Femur (tissue), 1 donor: ENCODE data around the gene APC2.
"Not testable (repeated sequence)": the region's sequence is repeated elsewhere in the genome, so short reads cannot be mapped to it uniquely, and the experiment has no call there.

Experiments used
- DNase-seq: peaks from one replicate; pipeline ENCODE4 v3.0.0-alpha.2; 2017

The APC2 gene

DNA sequence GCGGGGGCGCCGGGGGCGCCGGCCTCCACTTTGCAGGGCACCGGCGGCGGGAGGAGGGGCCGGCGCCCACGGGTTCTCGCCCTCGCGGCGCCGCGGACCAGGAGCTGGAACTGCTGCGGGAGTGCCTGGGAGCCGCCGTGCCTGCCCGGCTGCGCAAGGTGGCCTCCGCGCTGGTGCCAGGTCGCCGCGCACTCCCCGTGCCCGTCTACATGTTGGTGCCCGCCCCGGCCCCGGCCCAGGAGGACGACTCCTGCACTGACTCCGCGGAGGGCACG lies 17.2 kb downstream of the APC2 start:
- no peak for DNase-seq

DNA sequence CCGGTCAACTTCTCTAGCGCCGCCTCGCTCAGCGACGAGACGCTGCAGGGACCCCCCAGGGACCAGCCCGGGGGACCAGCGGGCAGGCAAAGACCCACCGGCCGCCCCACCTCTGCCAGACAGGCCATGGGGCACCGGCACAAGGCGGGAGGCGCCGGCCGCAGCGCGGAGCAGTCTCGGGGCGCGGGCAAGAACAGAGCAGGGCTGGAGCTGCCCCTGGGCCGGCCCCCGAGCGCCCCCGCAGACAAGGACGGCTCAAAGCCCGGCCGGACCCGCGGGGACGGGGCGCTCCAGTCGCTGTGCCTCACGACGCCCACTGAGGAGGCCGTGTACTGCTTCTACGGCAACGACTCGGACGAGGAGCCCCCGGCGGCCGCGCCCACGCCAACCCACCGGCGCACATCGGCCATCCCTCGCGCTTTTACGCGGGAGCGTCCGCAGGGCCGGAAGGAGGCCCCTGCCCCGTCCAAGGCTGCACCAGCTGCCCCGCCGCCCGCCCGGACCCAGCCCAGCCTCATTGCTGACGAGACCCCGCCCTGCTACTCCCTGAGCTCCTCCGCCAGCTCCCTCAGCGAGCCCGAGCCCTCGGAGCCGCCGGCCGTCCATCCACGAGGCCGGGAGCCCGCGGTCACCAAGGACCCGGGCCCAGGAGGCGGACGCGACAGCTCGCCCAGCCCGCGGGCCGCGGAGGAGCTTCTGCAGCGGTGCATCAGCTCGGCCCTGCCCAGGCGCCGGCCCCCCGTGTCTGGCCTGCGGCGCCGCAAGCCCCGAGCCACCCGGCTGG lies 17.8 kb downstream of the APC2 start:
- DNase-seq: no peak

DNA sequence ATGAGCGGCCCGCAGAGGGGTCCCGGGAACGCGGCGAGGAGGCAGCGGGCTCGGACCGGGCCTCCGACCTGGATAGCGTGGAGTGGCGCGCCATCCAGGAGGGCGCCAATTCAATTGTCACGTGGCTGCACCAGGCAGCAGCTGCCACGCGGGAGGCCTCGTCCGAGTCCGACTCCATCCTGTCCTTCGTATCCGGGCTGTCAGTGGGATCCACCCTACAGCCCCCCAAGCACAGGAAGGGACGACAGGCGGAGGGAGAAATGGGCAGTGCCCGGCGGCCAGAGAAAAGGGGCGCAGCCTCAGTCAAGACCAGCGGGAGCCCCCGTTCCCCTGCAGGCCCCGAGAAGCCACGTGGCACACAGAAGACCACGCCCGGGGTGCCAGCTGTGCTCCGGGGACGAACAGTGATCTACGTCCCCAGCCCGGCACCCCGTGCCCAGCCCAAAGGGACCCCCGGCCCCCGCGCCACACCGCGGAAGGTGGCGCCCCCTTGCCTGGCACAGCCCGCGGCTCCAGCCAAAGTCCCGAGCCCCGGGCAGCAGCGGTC lies 18.4 kb downstream of the APC2 start:
- DNase-seq: no peak

DNA sequence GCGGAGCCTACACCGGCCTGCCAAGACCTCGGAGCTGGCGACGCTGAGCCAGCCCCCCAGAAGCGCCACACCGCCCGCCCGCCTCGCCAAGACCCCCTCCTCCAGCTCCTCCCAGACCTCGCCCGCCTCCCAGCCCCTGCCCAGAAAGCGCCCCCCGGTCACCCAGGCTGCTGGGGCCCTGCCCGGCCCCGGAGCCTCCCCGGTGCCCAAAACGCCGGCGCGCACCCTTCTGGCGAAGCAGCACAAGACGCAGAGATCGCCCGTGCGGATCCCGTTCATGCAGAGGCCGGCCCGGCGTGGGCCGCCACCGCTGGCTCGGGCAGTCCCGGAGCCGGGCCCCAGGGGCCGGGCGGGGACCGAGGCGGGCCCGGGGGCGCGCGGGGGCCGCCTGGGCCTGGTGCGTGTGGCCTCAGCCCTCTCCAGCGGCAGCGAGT lies 18.9 kb downstream of the APC2 start:
- DNase-seq: no peak

DNA sequence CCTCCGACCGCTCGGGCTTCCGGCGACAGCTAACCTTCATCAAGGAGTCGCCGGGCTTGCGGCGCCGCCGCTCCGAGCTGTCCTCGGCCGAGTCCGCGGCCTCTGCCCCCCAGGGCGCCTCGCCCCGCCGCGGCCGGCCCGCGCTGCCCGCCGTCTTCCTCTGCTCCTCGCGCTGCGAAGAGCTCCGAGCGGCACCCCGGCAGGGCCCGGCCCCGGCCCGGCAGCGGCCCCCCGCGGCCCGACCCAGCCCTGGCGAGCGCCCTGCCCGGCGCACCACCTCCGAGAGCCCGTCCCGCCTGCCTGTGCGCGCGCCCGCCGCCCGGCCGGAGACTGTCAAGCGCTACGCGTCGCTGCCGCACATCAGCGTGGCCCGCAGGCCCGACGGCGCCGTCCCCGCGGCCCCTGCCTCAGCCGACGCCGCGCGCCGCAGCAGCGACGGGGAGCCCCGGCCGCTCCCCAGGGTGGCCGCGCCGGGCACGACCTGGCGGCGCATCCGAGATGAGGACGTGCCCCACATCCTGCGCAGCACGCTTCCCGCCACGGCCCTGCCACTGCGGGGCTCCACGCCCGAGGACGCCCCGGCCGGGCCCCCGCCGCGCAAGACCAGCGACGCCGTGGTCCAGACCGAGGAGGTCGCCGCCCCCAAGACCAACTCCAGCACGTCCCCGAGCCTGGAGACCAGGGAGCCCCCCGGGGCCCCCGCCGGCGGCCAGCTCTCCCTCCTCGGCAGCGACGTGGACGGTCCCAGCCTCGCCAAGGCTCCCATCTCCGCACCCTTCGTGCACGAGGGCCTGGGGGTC lies 19.5 kb downstream of the APC2 start:
- DNase-seq: no peak

DNA sequence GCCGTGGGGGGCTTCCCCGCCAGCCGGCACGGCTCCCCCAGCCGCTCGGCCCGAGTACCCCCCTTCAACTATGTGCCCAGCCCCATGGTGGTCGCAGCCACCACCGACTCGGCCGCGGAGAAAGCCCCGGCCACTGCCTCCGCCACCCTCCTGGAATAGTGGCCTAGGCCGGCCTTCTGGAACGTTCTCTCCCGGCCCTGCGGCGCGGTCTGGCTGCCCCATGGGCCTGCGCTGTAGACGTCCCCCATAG lies 20.1 kb downstream of the APC2 start:
- no peak for DNase-seq

DNA sequence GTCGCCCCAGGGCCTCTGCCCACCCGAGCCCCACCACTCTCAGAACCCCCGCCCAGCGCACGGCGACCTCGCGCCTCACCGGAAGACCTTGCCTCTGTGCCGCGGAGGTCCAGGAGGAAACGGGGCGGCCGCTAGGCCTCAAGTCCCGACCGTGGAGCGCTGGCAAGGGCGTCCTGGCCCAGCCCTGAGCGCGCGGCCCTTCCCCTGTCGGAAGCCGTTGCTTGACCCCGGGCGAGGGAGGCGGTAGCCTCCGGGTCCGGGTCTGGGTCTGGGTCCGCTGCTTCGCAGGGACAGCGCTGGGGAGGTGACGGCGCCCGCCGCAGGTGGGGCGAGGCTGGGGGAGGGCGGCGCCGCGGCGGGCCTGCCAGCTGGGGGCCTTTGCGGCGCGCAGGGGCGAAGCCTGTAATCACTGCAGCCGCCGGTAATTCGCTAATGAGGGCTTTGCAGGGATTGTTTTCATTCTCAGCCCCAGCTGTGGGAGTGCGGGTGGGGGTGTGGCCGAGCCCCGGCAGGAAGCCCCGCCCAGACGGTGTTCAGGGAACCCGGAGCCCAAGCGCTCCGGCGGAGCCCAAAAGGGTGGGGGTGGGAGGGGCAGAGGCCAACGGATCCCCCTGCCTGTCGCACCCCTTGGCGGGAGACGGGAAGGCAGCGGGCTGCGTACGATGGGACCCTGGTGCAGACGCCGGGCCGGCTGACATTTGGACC lies 20.5 kb downstream of the APC2 start:
- DNase-seq: peak; percentile 75

DNA sequence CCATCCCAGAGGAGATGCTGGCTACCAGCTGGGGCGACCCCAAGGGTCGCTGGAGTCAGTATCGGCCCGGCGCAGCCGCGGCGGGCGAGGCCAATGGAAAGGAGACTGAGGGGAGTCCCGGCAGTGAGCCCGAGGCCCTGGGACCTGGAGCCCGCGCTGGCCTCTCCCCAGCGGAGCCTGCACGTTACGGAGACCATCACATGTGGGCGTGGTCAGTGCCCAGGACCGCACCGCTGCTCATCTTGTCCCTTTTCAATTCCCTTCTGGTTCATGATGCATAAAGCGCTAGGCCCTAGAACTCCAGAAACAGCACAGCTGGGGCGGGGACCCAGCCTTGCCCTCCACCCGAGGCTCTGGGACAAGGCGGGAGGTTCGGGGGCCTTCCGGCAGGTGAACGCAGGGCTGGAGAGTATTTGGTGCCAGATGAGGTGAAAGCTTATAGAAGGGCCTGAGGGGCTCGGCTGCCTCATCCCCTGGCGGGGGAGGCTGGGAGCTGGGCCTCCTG lies 21.1 kb downstream of the APC2 start:
- no peak for DNase-seq

DNA sequence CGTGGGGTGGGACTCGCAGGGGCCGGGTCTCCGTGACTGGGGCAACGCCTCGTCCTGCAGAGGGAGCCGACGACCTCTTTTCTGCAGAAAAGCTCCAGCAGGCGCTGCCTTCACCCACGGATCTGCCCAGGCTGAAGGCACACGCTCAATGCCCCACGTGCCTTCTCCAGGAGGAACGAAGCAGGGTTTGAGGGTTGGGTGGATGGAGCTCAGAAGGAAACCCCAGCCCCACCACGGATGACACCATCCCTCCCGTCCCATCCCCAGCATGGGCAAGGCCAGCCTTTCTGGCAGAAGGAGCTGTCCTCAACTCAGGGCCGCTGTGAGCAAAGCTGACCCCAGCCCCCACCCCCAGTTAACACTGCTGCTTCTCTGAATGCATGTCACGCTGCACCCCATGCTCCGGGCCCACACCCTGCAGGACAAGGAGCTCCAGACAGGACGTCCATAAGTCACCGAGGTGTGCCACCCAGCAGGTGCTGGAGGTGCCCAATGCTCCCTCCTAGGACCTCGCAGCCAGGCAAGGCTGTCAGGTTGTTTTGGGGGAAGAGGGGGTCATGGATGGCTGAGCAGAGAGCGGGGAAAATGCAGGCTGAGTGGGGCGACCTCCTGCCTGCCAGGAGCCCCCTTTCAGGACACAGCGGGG lies 21.7 kb downstream of the APC2 start:
- DNase-seq: no peak

DNA sequence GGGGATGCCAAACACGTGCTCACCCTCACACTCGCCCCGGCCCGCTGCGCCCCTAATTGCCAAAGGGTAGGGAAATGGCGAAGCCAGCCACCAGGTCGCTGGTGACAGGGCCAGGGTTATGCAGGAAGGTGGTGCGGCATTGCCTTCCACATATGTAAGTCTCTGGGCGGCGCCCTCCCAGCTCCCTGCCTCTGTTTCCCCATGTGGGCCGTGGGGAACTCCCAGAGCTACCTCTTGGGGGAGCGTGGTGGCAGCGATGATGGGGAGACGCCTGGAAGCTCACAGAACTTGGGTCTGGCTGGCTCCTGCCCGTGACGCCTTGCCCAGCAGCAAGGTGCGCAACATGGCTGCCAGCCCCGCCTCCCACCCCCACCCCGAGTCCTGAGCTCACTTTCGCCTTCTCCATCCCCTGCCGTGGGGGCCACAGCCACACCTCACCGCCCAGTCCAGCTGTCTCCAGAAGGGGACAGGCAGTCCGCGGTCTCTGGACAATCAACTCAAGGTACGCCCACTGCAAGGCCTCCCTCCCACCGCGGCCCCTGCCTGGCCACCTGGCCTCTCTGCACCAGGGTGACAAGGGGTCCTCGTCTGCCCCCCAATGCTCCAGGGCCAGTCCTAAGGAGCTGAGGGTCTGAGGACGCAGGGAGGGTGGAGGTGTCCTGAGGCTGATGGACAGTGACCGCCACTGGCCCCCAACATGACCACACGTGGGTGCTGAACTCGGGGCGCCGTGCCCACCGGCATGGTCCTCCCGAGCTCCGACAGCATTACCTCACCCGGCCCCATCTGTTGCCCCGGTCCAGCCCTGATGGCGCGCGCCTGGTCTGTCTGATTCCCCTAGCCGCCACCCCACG lies 22.5 kb downstream of the APC2 start:
- no peak for DNase-seq

DNA sequence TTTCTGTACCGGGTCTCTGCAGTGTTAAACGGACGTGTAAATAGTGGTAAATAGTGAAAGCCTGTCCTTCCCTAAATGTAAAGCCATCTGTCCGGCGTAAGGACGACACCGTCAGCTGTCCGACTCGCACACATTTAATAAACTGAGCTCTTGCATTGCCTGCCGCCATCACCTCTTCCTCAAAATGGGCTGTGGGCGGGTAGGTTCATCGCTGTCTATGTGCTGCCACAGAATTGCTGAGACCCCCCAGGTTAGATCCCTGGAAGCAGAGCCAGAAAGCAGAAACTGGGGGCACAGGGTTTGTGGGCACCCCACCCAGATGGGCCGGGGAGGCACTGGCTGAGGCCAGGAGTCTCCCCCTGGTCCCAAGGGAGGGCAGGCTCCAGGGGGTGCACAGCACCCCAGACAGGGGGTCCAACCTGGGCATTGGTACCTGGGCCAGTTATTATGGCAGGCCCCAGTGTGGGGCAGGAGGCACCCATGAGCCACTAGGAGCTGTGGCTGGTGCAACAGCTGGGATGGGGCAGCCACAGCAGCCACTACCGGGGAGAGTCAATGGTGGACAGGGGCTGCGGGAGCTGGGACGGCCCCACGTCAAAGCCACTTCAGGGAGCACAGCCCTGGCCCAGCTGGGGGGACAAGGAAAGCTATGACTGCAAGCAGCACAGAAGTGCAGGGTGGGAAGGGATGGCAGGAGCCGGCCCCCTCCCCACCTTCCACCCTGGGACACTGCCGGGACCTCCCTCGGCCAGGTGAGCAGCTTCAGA lies 23.3 kb downstream of the APC2 start:
- no peak for DNase-seq

DNA sequence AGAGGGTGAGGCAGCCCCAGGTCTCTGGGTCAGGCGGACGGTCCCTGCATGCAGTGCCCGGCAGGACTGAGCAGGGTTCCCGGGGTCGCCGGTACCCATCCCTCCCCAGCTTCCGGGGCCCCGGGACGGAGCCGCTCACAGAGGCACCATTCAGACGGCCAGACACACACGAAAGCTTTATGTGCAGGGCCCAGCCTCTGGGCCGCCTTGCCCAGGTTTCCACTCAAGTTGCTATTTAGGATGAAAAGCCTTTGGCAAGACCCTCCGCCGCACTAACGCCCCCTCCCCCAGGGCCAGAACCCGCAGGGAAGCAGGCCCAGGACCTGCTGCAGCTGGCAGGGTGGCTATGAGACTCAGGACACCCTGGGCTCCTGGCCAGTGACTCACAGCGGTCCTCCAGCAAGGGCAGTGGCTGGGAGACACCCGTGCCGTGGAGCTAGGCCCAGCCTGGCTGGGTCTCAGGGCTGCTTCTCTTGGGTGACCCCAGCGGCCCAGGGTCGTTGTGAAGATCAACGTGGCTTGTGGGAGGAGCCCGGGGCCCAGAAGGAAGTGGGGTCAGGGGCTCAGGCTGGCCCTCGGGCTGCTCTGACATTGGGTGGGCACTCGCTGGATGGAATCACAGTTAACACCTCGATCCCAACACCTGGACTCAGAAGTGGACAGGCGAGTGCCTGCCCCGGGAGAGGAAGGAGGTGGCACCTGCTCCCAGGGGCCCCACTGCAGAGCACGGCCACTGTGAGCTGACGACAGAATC lies 24.3 kb downstream of the APC2 start:
- no peak for DNase-seq

DNA sequence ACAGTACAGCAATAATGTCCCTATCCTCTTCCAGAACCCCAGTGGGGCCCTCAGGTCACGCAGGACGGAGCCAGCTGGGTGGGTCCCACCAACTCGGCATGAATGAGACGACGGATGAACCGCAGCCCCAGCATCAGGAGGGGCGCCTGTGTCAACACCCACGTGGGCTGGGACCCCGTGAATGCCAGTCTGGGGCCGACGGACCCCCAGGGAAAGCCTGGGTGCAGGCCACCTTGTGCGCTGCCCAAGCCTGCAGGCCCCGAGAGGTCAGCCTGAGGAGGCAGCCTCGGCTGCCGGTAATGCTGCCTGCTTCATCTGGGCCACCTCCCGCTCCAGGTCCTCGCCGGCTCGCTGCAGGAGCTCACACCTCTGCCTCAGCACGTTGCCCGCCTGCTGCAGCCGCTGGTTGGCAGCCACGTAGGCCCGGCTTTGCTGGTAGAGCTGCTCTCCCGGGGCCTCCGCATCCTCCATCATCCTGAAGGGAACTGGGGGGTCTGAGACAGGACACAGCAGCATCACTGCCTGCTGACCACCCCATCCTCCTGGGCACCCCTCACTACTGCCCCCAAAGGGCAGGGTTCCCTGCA lies 24.9 kb downstream of the APC2 start:
- no peak for DNase-seq

DNA sequence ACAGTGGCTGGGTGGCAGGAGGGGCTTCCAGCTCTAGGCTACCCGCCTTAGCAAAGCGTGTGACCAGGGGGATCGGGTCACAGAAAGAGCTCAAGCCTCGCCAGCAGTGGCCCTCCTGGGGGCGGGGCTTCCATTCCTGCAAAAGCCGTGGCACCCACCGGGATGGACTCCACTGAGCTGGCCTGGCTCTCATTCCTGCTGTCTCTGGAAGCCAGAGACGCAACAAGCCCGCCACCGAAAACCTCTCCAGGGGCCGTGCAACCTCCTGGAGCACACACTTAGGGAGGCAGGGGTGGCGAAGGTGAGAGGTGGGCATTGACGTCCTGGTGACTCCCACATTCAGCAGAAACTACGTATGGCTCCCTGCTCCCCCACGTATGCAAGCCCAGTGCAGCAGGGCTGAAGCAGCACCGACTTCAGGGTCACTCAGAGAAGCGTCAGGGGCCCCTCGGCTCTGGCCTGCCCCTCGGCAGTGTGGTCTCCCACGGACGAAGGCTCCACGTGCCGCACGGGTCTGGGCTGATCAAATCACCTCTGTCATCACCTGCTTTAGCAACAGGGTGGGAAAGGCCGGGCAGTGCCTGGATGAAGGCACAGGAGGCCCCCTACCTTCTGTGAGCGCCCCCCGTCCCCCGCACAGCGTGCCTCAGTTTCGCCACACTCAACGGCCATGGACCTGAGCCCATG lies 26.0 kb downstream of the APC2 start:
- DNase-seq: no peak

DNA sequence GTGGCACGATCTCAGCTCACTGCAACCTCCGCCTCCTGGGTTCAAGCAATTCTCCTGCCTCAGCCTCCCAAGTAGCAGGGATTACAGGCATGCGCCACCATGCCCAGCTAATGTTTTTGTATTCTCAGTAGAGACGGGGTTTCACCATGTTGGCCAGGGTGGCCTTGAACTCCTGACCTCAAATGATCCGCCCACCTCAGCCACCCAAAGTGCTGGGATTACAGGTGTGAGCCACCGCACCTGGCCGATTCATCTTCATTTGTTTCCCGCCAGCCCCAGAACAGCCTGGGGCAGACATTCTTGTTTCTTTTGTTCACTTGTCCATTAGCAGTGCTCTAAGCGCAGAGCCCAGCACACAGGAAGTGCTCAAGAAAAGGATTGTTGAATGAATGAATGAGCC lies 27.1 kb downstream of the APC2 start:
- DNase-seq: not testable (repeated sequence)

DNA sequence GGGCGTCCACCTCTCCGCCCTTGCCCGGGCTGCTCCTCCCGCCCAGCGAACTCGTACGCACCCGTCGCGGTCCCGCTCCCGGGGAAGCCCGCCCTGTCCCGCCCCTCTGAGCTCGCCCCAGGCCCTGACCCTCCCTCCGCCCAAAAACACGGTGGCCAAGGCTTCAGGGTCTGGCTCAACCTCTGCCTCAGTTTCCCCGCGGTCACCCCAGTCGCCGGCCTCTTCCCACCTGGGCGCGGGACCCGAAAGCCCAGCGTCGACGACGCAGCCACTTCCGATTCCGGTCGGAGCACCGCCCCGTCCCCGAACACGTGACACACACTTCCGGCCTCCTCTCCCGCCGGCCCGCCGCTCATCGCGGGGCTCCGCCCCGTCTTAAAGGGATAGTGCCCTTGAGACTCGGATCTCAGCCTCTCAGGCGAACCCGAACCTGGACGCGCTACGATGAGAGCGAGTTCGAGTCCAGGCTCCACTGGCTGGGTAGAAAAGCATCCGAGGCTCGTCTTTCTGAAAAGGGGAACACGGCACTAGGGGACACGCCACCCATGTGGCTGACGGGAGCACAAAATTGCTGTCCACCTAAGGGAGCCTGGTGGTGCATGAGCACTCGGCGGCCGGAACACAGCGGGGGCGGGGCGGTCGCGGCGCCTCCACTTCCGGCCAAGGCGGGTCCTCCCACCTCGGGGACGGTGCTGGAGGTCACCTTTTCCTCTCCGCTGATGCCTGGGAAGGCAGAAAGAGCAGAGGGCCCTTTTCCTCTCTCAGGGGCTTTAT lies 29.2 kb downstream of the APC2 start, which contains the start of gene C19orf25:
Gene C19orf25 (minus strand): TSS at position 282 of the 774 bp plus-strand sequence. CDS start 312 bp downstream, outside the sequence.
- DNase-seq: peak; percentile 96

DNA sequence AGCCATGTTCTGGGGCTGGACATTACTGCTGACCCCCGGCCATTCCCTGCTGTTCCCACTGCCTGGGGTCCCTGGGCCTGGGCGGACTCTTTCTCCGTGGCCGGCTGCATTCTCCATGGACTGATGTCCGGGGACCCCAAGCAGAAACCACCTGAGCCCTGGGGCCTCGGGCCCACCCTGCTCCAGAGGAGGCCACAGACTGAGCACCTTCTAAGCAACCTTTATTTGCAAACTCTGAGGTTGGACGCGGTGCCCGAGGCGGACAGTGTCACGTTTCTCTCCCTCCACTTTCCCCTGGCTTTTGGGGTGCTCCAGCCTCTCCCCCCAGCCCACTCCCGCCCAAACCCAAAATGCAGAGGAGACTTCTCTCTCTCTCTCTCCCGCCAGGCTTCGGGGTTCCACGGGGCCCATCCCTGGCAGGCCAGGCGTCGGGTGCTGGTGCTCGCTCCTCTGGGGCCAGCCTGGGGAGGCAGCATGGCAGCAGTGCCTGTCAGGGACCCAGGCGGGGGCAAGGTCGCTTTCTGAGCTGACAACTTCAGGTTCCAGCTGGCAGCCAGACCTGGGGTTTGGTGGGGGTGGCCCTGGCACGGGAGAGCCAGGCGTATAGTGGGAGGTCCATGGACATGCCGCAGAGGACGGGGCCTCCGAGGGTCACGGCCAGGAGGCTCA lies 31.4 kb downstream of the APC2 start:
- no peak for DNase-seq

DNA sequence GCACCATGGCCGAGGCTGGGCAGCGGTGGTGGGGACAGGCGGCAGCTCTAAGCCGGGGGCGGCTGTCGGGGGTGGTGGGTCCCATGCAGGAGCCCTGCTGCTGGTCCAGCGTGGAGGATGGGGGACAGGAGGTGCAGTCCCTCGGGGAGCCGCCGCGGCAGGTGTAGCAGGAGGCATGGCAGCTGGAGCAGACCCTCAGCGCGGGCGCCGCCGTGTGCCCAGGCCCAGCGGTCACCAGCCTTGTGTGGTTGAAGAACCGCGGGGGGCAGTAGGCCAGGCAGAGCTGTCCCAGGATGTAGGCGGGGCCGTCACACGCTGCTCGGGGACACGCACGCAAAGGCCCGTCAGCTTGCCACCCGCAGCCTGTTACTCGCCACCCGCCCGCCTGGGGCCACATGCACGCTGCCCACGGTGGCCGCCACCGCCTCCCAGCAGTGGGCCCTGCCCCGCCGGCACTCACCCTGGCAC lies 32.0 kb downstream of the APC2 start:
- DNase-seq: peak; percentile 20
